ENCODE results near the gene OSGEP. TPM values are rescaled to one million over a fixed set of nuclear protein-coding genes. Genes with fewer than 3 reads are reported as not detected.
A peak's percentile ranks its signal among the peaks of the same experiment; 100 is the strongest.

Gene OSGEP
- total RNA-seq, 1 experiment from 2014 or later: 26.6 TPM

GRCh38 chr14:20489093-20489994, 34.7 kb upstream of the OSGEP start:
- TF ChIP-seq TCF7L2 (IDR thresholded peaks at IDR 0.05; ENCODE audit: low read depth, low read length): no peak
- no peaks in the 10 kb centered on the region for H3K9me3 ChIP-seq (ENCODE audit: control insufficient read depth, insufficient read depth, low read depth, low read length)
- no TSS peak for BruUV-seq (replicated peaks)
- DNase-seq (ENCODE audit: low read depth, low spot score) (no peak), ATAC-seq (no peak)
- no peak overlapping the region for H3K27ac ChIP-seq (ENCODE audit: low read length)
- intact Hi-C loops (cut with micrococcal nuclease; ENCODE audit: unreplicated experiment) (no loop called here), in situ Hi-C loops (cut with HindIII; ENCODE audit: low pct_unique_long_range_greater_than_20kb, low sequenced_read_pairs) (no loop called here)
- ChIA-PET CTCF (no interaction called here), POLR2A (interaction anchor here (0.6 kb wide), 1 partner anchor 60 kb away, joined by 4 read pairs; no protein-coding TSS in a partner anchor)
- H3K27me3 ChIP-seq (ENCODE audit: control insufficient read depth, insufficient read depth, low read length): no peaks in the 10 kb centered on the region
- H3K36me3 ChIP-seq (ENCODE audit: control insufficient read depth, insufficient read depth, low read length): no peaks in the 10 kb centered on the region
- no peak overlapping the region for H3K4me3 ChIP-seq (ENCODE audit: low read depth in 2 of 2, low read length in 2 of 2)
- no peaks in the 10 kb centered on the region for H3K4me1 ChIP-seq (ENCODE audit: control insufficient read depth, insufficient read depth, low read length)

GRCh38 chr14:20487396-20487725, 32.7 kb upstream of the OSGEP start:
- Histone ChIP-seq H3K27ac (ENCODE audit: low read length) (no peak overlapping the region), H3K36me3 (ENCODE audit: control insufficient read depth, insufficient read depth, low read length) (no peaks in the 10 kb centered on the region), H3K9me3 (ENCODE audit: control insufficient read depth, insufficient read depth, low read depth, low read length) (no peaks in the 10 kb centered on the region), H3K4me3 (ENCODE audit: low read depth in 2 of 2, low read length in 2 of 2) (no peak overlapping the region), H3K27me3 (ENCODE audit: control insufficient read depth, insufficient read depth, low read length) (no peaks in the 10 kb centered on the region), H3K4me1 (ENCODE audit: control insufficient read depth, insufficient read depth, low read length) (no peaks in the 10 kb centered on the region)
- TF ChIP-seq CTCF (IDR thresholded peaks at IDR 0.05) (peak; percentile 30; the same call in 1 of the 2 replicates), TCF7L2 (IDR thresholded peaks at IDR 0.05; ENCODE audit: low read depth, low read length) (no peak)
- DNase-seq (ENCODE audit: low read depth, low spot score) (no peak), ATAC-seq (no peak)
- BruUV-seq (replicated peaks): no TSS peak
- ChIA-PET CTCF (interaction anchor here (0.8 kb wide), 1 partner anchor 120 kb away, joined by 3 read pairs; no protein-coding TSS in a partner anchor), POLR2A (no interaction called here)
- intact Hi-C loops (cut with micrococcal nuclease; ENCODE audit: unreplicated experiment) (no loop called here), in situ Hi-C loops (cut with HindIII; ENCODE audit: low pct_unique_long_range_greater_than_20kb, low sequenced_read_pairs) (no loop called here)

- DNase-seq (ENCODE audit: low read depth, low spot score): no peak
- H3K4me1 ChIP-seq (ENCODE audit: control insufficient read depth, insufficient read depth, low read length): no peaks in the 10 kb centered on the region
- TF ChIP-seq SIN3A (IDR thresholded peaks at IDR 0.05; ENCODE audit: borderline replicate concordance, insufficient read depth, low read depth, low read length) (no peak), POLR2AphosphoS5 (IDR thresholded peaks at IDR 0.05; ENCODE audit: low read depth, low read length) (no peak), REST (IDR thresholded peaks at IDR 0.05; ENCODE audit: insufficient read depth in 1 of 2, low read depth in 2 of 2, low read length in 1 of 2) (no peak), CTCF (IDR thresholded peaks at IDR 0.05) (no peak), TCF7L2 (IDR thresholded peaks at IDR 0.05; ENCODE audit: low read depth, low read length) (no peak)
- CTCF ChIA-PET: interaction anchor here (0.8 kb wide), 1 partner anchor 120 kb away, joined by 3 read pairs; no protein-coding TSS in a partner anchor
- ATAC-seq: no peak
- BruUV-seq (replicated peaks): no TSS peak
- POLR2A ChIA-PET: no interaction called here
- intact Hi-C loops (cut with micrococcal nuclease; ENCODE audit: unreplicated experiment): no loop called here
- no peaks in the 10 kb centered on the region for H3K27me3 ChIP-seq (ENCODE audit: control insufficient read depth, insufficient read depth, low read length)
- no peak overlapping the region for H3K27ac ChIP-seq (ENCODE audit: low read length)
- H3K4me3 ChIP-seq (ENCODE audit: low read depth in 2 of 2, low read length in 2 of 2): no peak overlapping the region
- H3K36me3 ChIP-seq (ENCODE audit: control insufficient read depth, insufficient read depth, low read length): no peaks in the 10 kb centered on the region
- in situ Hi-C loops (cut with HindIII; ENCODE audit: low pct_unique_long_range_greater_than_20kb, low sequenced_read_pairs): no loop called here
- H3K9me3 ChIP-seq (ENCODE audit: control insufficient read depth, insufficient read depth, low read depth, low read length): no peaks in the 10 kb centered on the region
Observed at GRCh38 chr14:20486684-20487395, 32.2 kb upstream of the OSGEP start.

Measured in Panc1 (cell line).